ENCODE results near the gene TBC1D10A. TPM values are rescaled to one million over a fixed set of nuclear protein-coding genes. Genes with fewer than 3 reads are reported as not detected.

The TBC1D10A gene
- polyA plus RNA-seq, 1 donor (not counting 4 experiments of a cell fraction or from before 2014, with no cell fraction given) = 17.8 TPM

- no peak for FAIRE-seq
- no peak overlapping the region for H3K4me3 ChIP-seq (ENCODE audit: control insufficient read depth in 2 of 3, extremely low read depth in 1 of 3, insufficient read depth in 2 of 3, low read depth in 1 of 3, low read length in 3 of 3)
- peaks cover 91% of the 10 kb centered on the region for H3K4me1 ChIP-seq (ENCODE audit: control insufficient read depth, extremely low read depth, insufficient read depth, low read length)
- peaks cover 0 to 4% of the 10 kb centered on the region in 2 experiments for H3K36me3 ChIP-seq (ENCODE audit: control insufficient read depth in 2 of 2, extremely low read depth in 1 of 2, insufficient read depth in 2 of 2, low read length in 2 of 2)
- H3K9me3 ChIP-seq (ENCODE audit: control insufficient read depth, low read depth, low read length) = no peaks in the 10 kb centered on the region
- H3K27ac ChIP-seq (ENCODE audit: control insufficient read depth, insufficient read depth, low read length) = no peak overlapping the region
- peaks cover 42% of the 10 kb centered on the region for H3K79me2 ChIP-seq (ENCODE audit: control insufficient read depth, insufficient read depth, low read length)
- no peak overlapping the region for H3K9ac ChIP-seq (ENCODE audit: control insufficient read depth, extremely low read depth, insufficient read depth, low read length)
- no peaks in the 10 kb centered on the region for H3K27me3 ChIP-seq (ENCODE audit: control insufficient read depth, extremely low read depth, insufficient read depth, low read length)
- dilution Hi-C loops (cut with MboI; ENCODE audit: extremely low pct_ligation_motif_present, low sequenced_read_pairs) = no loop called here
- DNase-seq (ENCODE audit: low read depth, low spot score) = no peak
- no peak overlapping the region for H3K4me2 ChIP-seq (ENCODE audit: control insufficient read depth, extremely low read depth, insufficient read depth, low read depth, low read length)
- peaks cover 7% of the 10 kb centered on the region for H3K9me1 ChIP-seq (ENCODE audit: control insufficient read depth, extremely low read depth, insufficient read depth, low read length)
- H4K20me1 ChIP-seq (ENCODE audit: control insufficient read depth, extremely low read depth, insufficient read depth, low read length) = peaks cover 12% of the 10 kb centered on the region
- no peak overlapping the region for H2AFZ ChIP-seq (ENCODE audit: control insufficient read depth, low read length)
- TF ChIP-seq EZH2 (IDR thresholded peaks at IDR 0.05; ENCODE audit: low read length) = no peak
- TF ChIP-seq, protein P1, sequence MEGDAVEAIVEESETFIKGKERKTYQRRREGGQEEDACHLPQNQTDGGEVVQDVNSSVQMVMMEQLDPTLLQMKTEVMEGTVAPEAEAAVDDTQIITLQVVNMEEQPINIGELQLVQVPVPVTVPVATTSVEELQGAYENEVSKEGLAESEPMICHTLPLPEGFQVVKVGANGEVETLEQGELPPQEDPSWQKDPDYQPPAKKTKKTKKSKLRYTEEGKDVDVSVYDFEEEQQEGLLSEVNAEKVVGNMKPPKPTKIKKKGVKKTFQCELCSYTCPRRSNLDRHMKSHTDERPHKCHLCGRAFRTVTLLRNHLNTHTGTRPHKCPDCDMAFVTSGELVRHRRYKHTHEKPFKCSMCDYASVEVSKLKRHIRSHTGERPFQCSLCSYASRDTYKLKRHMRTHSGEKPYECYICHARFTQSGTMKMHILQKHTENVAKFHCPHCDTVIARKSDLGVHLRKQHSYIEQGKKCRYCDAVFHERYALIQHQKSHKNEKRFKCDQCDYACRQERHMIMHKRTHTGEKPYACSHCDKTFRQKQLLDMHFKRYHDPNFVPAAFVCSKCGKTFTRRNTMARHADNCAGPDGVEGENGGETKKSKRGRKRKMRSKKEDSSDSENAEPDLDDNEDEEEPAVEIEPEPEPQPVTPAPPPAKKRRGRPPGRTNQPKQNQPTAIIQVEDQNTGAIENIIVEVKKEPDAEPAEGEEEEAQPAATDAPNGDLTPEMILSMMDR (optimal IDR thresholded peaks at IDR 0.05 in 1 of 3, IDR thresholded peaks at IDR 0.05 in 1 of 3, conservative IDR thresholded peaks at IDR 0.05 in 1 of 3; ENCODE audit: extremely low read depth in 1 of 3, insufficient read depth in 2 of 3, low read length in 3 of 3) = no peak
Observed at GRCh38 chr22:30309951-30310741, 16.6 kb downstream of the TBC1D10A start.

DNA sequence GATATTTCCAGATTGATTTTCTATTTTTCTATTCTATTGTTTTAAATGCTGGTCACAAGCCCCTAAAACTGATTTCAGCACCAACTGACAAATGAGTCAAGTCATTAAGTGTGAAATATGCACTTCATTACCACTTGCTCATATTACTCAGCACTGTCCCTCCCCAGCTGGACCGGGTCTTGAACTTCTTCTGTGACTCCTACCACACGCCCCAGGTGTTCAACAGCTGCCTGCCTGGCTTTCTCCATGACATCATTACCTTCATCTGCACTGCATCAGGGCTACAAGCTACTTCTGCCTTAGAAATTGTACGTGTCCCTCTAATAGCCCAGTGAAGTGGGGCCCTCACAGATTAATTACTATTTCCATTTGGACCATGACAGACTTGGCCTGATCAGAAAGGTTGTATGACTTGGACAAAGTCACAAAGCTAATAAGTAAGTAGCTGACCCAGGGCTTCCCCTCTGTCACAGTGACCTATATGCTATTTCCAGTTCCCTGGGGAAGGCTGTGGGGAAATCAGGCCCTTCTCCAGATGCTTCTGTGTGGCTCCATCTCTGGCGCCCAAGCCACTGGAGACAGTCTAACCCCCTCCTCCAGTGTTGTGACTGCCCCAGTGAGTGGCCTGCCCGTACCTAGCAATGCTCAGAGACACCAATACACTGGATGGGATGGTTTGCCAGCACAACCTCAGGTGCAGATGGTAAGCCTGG is 18.1 kb downstream of the TBC1D10A start:
- no peaks in the 10 kb centered on the region for H3K27me3 ChIP-seq (ENCODE audit: control insufficient read depth, extremely low read depth, insufficient read depth, low read length)
- H4K20me1 ChIP-seq (ENCODE audit: control insufficient read depth, extremely low read depth, insufficient read depth, low read length) = peaks cover 13% of the 10 kb centered on the region
- DNase-seq (ENCODE audit: low read depth, low spot score) (no peak), FAIRE-seq (peak; percentile 53)
- H3K4me1 ChIP-seq (ENCODE audit: control insufficient read depth, extremely low read depth, insufficient read depth, low read length) = peaks cover 91% of the 10 kb centered on the region
- peaks cover 12% of the 10 kb centered on the region for H3K9me1 ChIP-seq (ENCODE audit: control insufficient read depth, extremely low read depth, insufficient read depth, low read length)
- no peak overlapping the region for H3K27ac ChIP-seq (ENCODE audit: control insufficient read depth, insufficient read depth, low read length)
- H2AFZ ChIP-seq (ENCODE audit: control insufficient read depth, low read length) = no peak overlapping the region
- no peak overlapping the region for H3K9ac ChIP-seq (ENCODE audit: control insufficient read depth, extremely low read depth, insufficient read depth, low read length)
- no peak for TF ChIP-seq EZH2 (IDR thresholded peaks at IDR 0.05; ENCODE audit: low read length)
- TF ChIP-seq, protein P1 (optimal IDR thresholded peaks at IDR 0.05 in 1 of 3, IDR thresholded peaks at IDR 0.05 in 1 of 3, conservative IDR thresholded peaks at IDR 0.05 in 1 of 3; ENCODE audit: extremely low read depth in 1 of 3, insufficient read depth in 2 of 3, low read length in 3 of 3) = no peak
- no peak overlapping the region for H3K4me2 ChIP-seq (ENCODE audit: control insufficient read depth, extremely low read depth, insufficient read depth, low read depth, low read length)
- H3K36me3 ChIP-seq (ENCODE audit: control insufficient read depth in 2 of 2, extremely low read depth in 1 of 2, insufficient read depth in 2 of 2, low read length in 2 of 2) = peaks cover 3 to 4% of the 10 kb centered on the region in 2 experiments
- dilution Hi-C loops (cut with MboI; ENCODE audit: extremely low pct_ligation_motif_present, low sequenced_read_pairs) = no loop called here
- no peak overlapping the region for H3K4me3 ChIP-seq (ENCODE audit: control insufficient read depth in 2 of 3, extremely low read depth in 1 of 3, insufficient read depth in 2 of 3, low read depth in 1 of 3, low read length in 3 of 3)
- no peaks in the 10 kb centered on the region for H3K9me3 ChIP-seq (ENCODE audit: control insufficient read depth, low read depth, low read length)
- H3K79me2 ChIP-seq (ENCODE audit: control insufficient read depth, insufficient read depth, low read length) = peaks cover 35% of the 10 kb centered on the region

Data from keratinocyte (primary cell).